SU-DHL-6 (cell line): Measurements from ENCODE around the gene PRDX2.

Experiments
- H2AFZ ChIP-seq: fragments of 200-600 bp; sonication (generic); 2 replicates; pipeline ENCODE4 v1.6.1; 2014; ENCODE audit warnings: low read depth, mild to moderate bottlenecking, moderate library complexity, mixed read lengths, antibody characterized with exemption, low read length; ENCODE audit not compliant: severe bottlenecking
- H3F3A ChIP-seq: fragments of 200-600 bp; shearing (Covaris generic); 2 replicates; pipeline ENCODE4 v1.6.0; 2016; ENCODE audit warnings: antibody characterized with exemption, mild to moderate bottlenecking; ENCODE audit not compliant: insufficient read depth
- H3K27ac ChIP-seq: fragments of 200-600 bp; sonication (generic); 2 replicates; pipeline ENCODE4 v1.5.1; 2016; ENCODE audit warnings: low read depth, mild to moderate bottlenecking, low read length, moderate library complexity, mixed read lengths
- H3K27me3 ChIP-seq: fragments of 200-600 bp; sonication (generic), shearing (Covaris generic); 2 replicates; pipeline ENCODE4 v1.6.0; 2014; ENCODE audit warnings: mild to moderate bottlenecking, low read length
- H3K36me3 ChIP-seq: fragments of 200-600 bp; sonication (generic); 2 replicates; pipeline ENCODE4 v1.6.1; 2014; ENCODE audit warnings: mild to moderate bottlenecking, low read length, mixed read lengths
- H3K4me2 ChIP-seq: fragments of 300-600, 200-600 bp; shearing (Covaris generic), sonication (generic); 2 replicates; pipeline ENCODE4 v1.6.0; 2014; ENCODE audit warnings: low read length, low read depth, mild to moderate bottlenecking; ENCODE audit not compliant: poor library complexity, severe bottlenecking
- H3K4me3 ChIP-seq: fragments of 200-600 bp; sonication (generic); 2 replicates; pipeline ENCODE4 v1.5.1; 2014; ENCODE audit warnings: antibody characterized with exemption, low read length, mild to moderate bottlenecking, mixed read lengths; ENCODE audit not compliant: insufficient read depth, poor library complexity, severe bottlenecking
- H3K79me2 ChIP-seq: fragments of 200-600 bp; sonication (generic); 2 replicates; pipeline ENCODE4 v1.6.1; 2014; ENCODE audit warnings: mild to moderate bottlenecking, low read length, moderate library complexity; ENCODE audit not compliant: insufficient read depth
- H3K9ac ChIP-seq: fragments of 200-600 bp; sonication (generic); 2 replicates; pipeline ENCODE4 v1.7.0; 2014; ENCODE audit warnings: mild to moderate bottlenecking, low read length
- H3K9me2 ChIP-seq: fragments of 200-600 bp; sonication (generic); replicated peaks from 2 replicates; pipeline ENCODE4 v1.6.1; 2014; ENCODE audit warnings: low read length; ENCODE audit not compliant: insufficient read depth
- H3K9me3 ChIP-seq: fragments of 200-600 bp; sonication (generic); 2 replicates; pipeline ENCODE4 v1.6.1; 2014; ENCODE audit warnings: low read length, mixed read lengths; ENCODE audit not compliant: insufficient read depth
- H4K20me1 ChIP-seq: fragments of 200-600 bp; sonication (generic); 2 replicates; pipeline ENCODE4 v1.6.1; 2014; ENCODE audit warnings: low read depth, mild to moderate bottlenecking, antibody characterized with exemption, low read length, moderate library complexity, mixed read lengths
- EZH2phosphoT487 ChIP-seq: fragments of 200-600 bp; sonication (generic), shearing (Covaris generic); conservative IDR thresholded peaks from 2 replicates; pipeline ENCODE4 v1.6.1; 2018; ENCODE audit warnings: mild to moderate bottlenecking, antibody characterized with exemption, low read length, moderate library complexity, mixed read lengths
- TF ChIP-seq, protein P1 (sequence below): fragments of 200-600 bp; sonication (generic); IDR thresholded peaks from one replicate; pipeline ENCODE4 v1.5.1; 2017; ENCODE audit warnings: antibody characterized with exemption, mild to moderate bottlenecking, low read length, moderate library complexity; ENCODE audit not compliant: insufficient read depth, poor library complexity, severe bottlenecking

Gene PRDX2

DNA sequence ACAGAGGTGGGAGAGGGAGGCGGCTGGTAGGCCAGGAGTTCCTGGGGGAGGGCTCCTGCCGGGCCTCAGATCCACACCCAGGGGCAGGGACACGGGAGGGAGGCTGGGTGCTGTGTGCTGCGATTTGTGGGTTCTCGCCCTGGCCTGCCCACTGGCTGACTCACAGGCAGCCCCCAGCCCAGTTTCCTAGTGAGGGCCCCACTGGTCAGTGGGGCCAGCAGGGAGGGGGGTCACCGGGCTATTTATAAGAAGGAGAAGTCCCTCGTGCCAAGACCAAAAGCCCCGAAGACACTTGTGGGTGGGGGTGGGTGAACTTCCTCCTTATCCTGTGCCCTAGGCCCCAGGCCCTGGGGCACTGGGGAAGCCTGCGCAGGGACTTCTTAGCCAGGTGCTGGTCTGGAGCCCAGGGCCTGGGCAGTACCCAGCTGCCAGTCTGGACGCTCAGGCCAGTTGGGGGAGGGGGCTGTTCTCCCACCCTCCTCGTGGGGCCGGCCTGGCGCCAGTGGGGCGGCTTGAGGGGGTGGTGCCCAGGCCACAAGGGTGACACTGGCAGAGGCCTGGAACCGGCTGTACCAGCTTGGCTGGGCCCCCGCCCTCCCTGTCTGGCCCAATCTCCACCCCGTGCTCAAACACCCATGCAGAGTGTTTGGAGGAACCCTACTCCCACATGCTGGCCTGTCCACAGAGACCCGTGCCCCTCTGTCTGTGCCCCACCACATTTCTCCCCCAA, 15.3 kb downstream of the PRDX2 start:
- Histone ChIP-seq H3K4me3 (no peak overlapping the region), H3K9me2 (no peaks in the 10 kb centered on the region), H3K36me3 (no peaks in the 10 kb centered on the region), H3K27me3 (no peaks in the 10 kb centered on the region), H3K9ac (no peak overlapping the region), H3F3A (peaks cover 19% of the 10 kb centered on the region), H3K9me3 (no peaks in the 10 kb centered on the region), H3K27ac (no peak overlapping the region), H3K79me2 (no peaks in the 10 kb centered on the region), H4K20me1 (no peaks in the 10 kb centered on the region), H3K4me2 (no peak overlapping the region), H2AFZ (no peak overlapping the region)
- TF ChIP-seq, protein P1, sequence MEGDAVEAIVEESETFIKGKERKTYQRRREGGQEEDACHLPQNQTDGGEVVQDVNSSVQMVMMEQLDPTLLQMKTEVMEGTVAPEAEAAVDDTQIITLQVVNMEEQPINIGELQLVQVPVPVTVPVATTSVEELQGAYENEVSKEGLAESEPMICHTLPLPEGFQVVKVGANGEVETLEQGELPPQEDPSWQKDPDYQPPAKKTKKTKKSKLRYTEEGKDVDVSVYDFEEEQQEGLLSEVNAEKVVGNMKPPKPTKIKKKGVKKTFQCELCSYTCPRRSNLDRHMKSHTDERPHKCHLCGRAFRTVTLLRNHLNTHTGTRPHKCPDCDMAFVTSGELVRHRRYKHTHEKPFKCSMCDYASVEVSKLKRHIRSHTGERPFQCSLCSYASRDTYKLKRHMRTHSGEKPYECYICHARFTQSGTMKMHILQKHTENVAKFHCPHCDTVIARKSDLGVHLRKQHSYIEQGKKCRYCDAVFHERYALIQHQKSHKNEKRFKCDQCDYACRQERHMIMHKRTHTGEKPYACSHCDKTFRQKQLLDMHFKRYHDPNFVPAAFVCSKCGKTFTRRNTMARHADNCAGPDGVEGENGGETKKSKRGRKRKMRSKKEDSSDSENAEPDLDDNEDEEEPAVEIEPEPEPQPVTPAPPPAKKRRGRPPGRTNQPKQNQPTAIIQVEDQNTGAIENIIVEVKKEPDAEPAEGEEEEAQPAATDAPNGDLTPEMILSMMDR: no peak
- TF ChIP-seq EZH2phosphoT487: no peak

DNA sequence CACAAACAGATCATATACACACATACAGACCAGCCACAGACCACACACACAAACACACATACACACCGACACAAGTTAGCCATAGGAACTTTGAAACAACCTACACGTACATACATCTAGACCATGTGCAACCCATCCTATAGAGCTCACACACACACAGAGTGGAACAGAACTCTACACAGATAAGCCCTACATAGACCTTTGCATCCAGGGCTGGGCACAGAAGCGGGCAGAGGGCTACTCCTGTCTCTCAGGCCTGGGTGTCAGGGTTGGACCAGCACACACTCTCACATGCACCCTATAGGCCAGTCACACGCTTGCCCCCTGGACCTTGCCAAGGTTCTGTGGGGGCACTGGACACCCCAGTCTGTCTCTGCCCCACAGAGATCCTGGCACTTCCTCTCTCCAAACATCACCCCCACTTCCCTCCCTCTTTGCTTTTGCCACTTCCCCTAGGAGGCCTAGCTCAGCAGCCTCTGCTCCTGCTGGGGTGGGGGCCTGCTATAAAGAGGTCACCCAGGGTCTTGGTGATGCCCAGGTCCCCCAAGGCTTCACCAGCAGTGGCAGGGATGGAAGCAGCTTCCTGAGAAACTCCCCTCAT, 16.1 kb downstream of the PRDX2 start:
- Histone ChIP-seq H3K9me2 (no peaks in the 10 kb centered on the region), H3K27me3 (no peaks in the 10 kb centered on the region), H3K27ac (no peak overlapping the region), H3K9me3 (no peaks in the 10 kb centered on the region), H3K79me2 (no peaks in the 10 kb centered on the region), H4K20me1 (no peaks in the 10 kb centered on the region), H3K4me3 (no peak overlapping the region), H2AFZ (no peak overlapping the region), H3K4me2 (no peak overlapping the region), H3K9ac (no peak overlapping the region), H3F3A (peaks cover 13% of the 10 kb centered on the region), H3K36me3 (no peaks in the 10 kb centered on the region)
- TF ChIP-seq, protein P1: no peak
- no peak for TF ChIP-seq EZH2phosphoT487

DNA sequence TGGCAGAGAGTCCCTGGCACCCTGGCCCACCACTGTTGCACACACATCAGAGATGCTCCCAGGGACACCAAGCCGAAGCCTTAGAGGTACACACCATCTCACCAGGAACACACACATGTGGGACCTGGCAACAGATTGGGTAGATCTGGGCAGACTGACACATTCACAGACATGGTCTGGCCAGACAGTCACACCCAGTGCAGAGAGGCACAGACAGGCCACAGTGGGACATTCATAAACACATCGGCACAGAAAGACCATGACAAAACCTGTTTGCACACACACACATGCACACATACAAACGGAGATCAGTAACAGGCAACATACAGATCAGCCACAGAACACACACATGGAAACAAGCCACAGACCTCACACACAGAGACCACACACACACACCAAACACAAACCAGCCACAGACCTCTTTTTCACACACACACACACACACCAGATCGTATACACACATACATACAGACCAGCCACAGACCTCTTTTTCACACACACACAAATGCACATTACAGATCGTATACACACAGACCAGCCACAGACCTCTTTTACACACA, 16.6 kb downstream of the PRDX2 start:
- TF ChIP-seq EZH2phosphoT487: no peak
- TF ChIP-seq, protein P1: no peak
- H3K4me2 ChIP-seq: no peak overlapping the region
- peaks cover 11% of the 10 kb centered on the region; the same call in 1 of the 2 replicates for H3F3A ChIP-seq
- H2AFZ ChIP-seq: no peak overlapping the region
- no peaks in the 10 kb centered on the region for H3K79me2 ChIP-seq
- no peak overlapping the region for H3K27ac ChIP-seq
- H4K20me1 ChIP-seq: no peaks in the 10 kb centered on the region
- H3K36me3 ChIP-seq: no peaks in the 10 kb centered on the region
- no peak overlapping the region for H3K9ac ChIP-seq
- H3K9me3 ChIP-seq: no peaks in the 10 kb centered on the region
- H3K4me3 ChIP-seq: no peak overlapping the region
- H3K27me3 ChIP-seq: no peaks in the 10 kb centered on the region
- H3K9me2 ChIP-seq: no peaks in the 10 kb centered on the region
